Activated naive CD4-positive, alpha-beta T cell treated with anti-CD3 and anti-CD28 coated beads, Interleukin-2, amount 10 ng/mL, durations not matched to agents 7 days and 5 days (primary cell): Measurements from ENCODE around the gene TAT.
A peak's percentile ranks its signal among the peaks of the same experiment; 100 is the strongest.
"Not testable (repeated sequence)": the region's sequence is repeated elsewhere in the genome, so short reads cannot be mapped to it uniquely, and the experiment has no call there.

Source experiments
- CTCF ChIA-PET: fragments of 350-600 bp; sonication (Branson Sonifier 250); formaldehyde crosslinking; loops from one replicate; lab custom pipeline; 2021; ENCODE audit warnings: antibody characterized with exemption; lab: Charles Lee
- DNase-seq: peaks from one replicate; pipeline ENCODE4 v3.0.0-alpha.2; 2020
- H3K27ac Mint-ChIP-seq: one replicate; pipeline ENCODE4 v1.8.0; 2021; ENCODE audit warnings: mild to moderate bottlenecking, moderate library complexity, mixed read lengths
- H3K27me3 Mint-ChIP-seq: one replicate; pipeline ENCODE4 v1.8.0; 2021; ENCODE audit warnings: mild to moderate bottlenecking, mixed read lengths
- H3K36me3 Mint-ChIP-seq: one replicate; pipeline ENCODE4 v1.8.0; 2021; ENCODE audit warnings: mixed read lengths
- H3K4me1 Mint-ChIP-seq: one replicate; pipeline ENCODE4 v1.8.0; 2021; ENCODE audit warnings: mixed read lengths
- H3K4me3 Mint-ChIP-seq: one replicate; pipeline ENCODE4 v1.8.0; 2021; ENCODE audit warnings: mild to moderate bottlenecking, moderate library complexity, mixed read lengths
- H3K9me3 Mint-ChIP-seq: one replicate; pipeline ENCODE4 v1.8.0; 2021; ENCODE audit warnings: mixed read lengths

TAT gene

GRCh38 chr16:71576971-71577370 is at the start of gene TAT:
TSS of gene TAT (minus strand) at chr16:71577092. CDS start at chr16:71576415, 677 bp downstream.
- no peaks in the 10 kb centered on the region for H3K36me3 Mint-ChIP-seq
- no peak within 1 kb of the TSS for H3K27ac Mint-ChIP-seq
- peaks cover 27% of the 10 kb centered on the region for H3K27me3 Mint-ChIP-seq
- no peaks in the 10 kb centered on the region for H3K9me3 Mint-ChIP-seq
- DNase-seq, result no peak
- CTCF ChIA-PET, result interaction anchor here (0.6 to 1.3 kb wide), 2 partner anchors 10 to 34 kb away, joined by 4 to 5 read pairs; no protein-coding TSS in a partner anchor
- H3K4me3 Mint-ChIP-seq, result no peak within 1 kb of the TSS
- no peaks in the 10 kb centered on the region for H3K4me1 Mint-ChIP-seq

- peak; percentile 48 for DNase-seq
- Mint-ChIP-seq H3K36me3 (no peaks in the 10 kb centered on the region), H3K4me3 (peak within 1 kb of the TSS; percentile 22), H3K27me3 (peaks cover 11% of the 10 kb centered on the region), H3K27ac (no peak within 1 kb of the TSS), H3K9me3 (no peaks in the 10 kb centered on the region), H3K4me1 (peaks cover 3% of the 10 kb centered on the region)
- CTCF ChIA-PET, result no interaction called here
Measured at GRCh38 chr16:71626018-71626857, 49.3 kb upstream of the TAT start, which contains the start of gene MARVELD3. TSS of gene MARVELD3 (plus strand) at chr16:71626184. CDS start at chr16:71626230, 46 bp downstream.

- Mint-ChIP-seq H3K27ac (no peak overlapping the region), H3K9me3 (no peaks in the 10 kb centered on the region), H3K27me3 (peaks cover 14% of the 10 kb centered on the region), H3K4me1 (peaks cover 10% of the 10 kb centered on the region), H3K4me3 (peak overlapping the region; percentile 22), H3K36me3 (no peaks in the 10 kb centered on the region)
- no peak for DNase-seq
- CTCF ChIA-PET, result no interaction called here
Measured at GRCh38 chr16:71625113-71625850, 48.4 kb upstream of the TAT start.

- no peaks in the 10 kb centered on the region for H3K9me3 Mint-ChIP-seq
- peaks cover 29% of the 10 kb centered on the region for H3K27me3 Mint-ChIP-seq
- no peak overlapping the region for H3K27ac Mint-ChIP-seq
- CTCF ChIA-PET, result interaction anchor here (1.1 to 2.3 kb wide), 3 partner anchors 13 to 59 kb away, joined by 3 to 5 read pairs (median 4); no protein-coding TSS in a partner anchor
- peaks cover 10% of the 10 kb centered on the region for H3K4me1 Mint-ChIP-seq
- DNase-seq, result no peak
- no peak overlapping the region for H3K4me3 Mint-ChIP-seq
- H3K36me3 Mint-ChIP-seq, result no peaks in the 10 kb centered on the region
Measured at GRCh38 chr16:71623597-71623996, 46.7 kb upstream of the TAT start.

GRCh38 chr16:71622088-71622487 is 45.2 kb upstream of the TAT start:
- no peak overlapping the region for H3K4me3 Mint-ChIP-seq
- peaks cover 10% of the 10 kb centered on the region for H3K4me1 Mint-ChIP-seq
- no peaks in the 10 kb centered on the region for H3K9me3 Mint-ChIP-seq
- peaks cover 36% of the 10 kb centered on the region for H3K27me3 Mint-ChIP-seq
- H3K27ac Mint-ChIP-seq, result peak overlapping the region; percentile 3
- CTCF ChIA-PET, result interaction anchor here (1.1 to 2.3 kb wide), 2 partner anchors 11 to 57 kb away, joined by 5 read pairs; no protein-coding TSS in a partner anchor
- no peaks in the 10 kb centered on the region for H3K36me3 Mint-ChIP-seq
- peak; percentile 42 for DNase-seq

- no peak overlapping the region for H3K27ac Mint-ChIP-seq
- CTCF ChIA-PET, result no interaction called here
- H3K36me3 Mint-ChIP-seq, result no peaks in the 10 kb centered on the region
- no peak overlapping the region for H3K4me3 Mint-ChIP-seq
- H3K9me3 Mint-ChIP-seq, result no peaks in the 10 kb centered on the region
- H3K27me3 Mint-ChIP-seq, result peaks cover 61% of the 10 kb centered on the region
- no peak for DNase-seq
- H3K4me1 Mint-ChIP-seq, result peaks cover 8% of the 10 kb centered on the region
Measured at GRCh38 chr16:71618429-71618828, 41.5 kb upstream of the TAT start.

GRCh38 chr16:71614956-71615355 is 38.1 kb upstream of the TAT start:
- H3K27ac Mint-ChIP-seq, H3K4me1 Mint-ChIP-seq, H3K9me3 Mint-ChIP-seq, H3K4me3 Mint-ChIP-seq, H3K36me3 Mint-ChIP-seq, DNase-seq: not testable (repeated sequence)
- peaks cover 74% of the 10 kb centered on the region for H3K27me3 Mint-ChIP-seq
- CTCF ChIA-PET, result interaction anchor here (1.4 kb wide), 1 partner anchor 74 kb away, joined by 3 read pairs; no protein-coding TSS in a partner anchor

- Mint-ChIP-seq H3K9me3 (no peaks in the 10 kb centered on the region), H3K4me3 (no peak overlapping the region)
- CTCF ChIA-PET, result interaction anchor here (0.6 to 5.4 kb wide), 41 partner anchors 8 to 350 kb away, joined by 3 to 73 read pairs (median 4); partner anchors contain the start of gene TAT
Measured at GRCh38 chr16:71610936-71611871, 34.3 kb upstream of the TAT start.

GRCh38 chr16:71610447-71610846 is 33.6 kb upstream of the TAT start:
- Mint-ChIP-seq H3K4me1 (peaks cover 4% of the 10 kb centered on the region), H3K9me3 (no peaks in the 10 kb centered on the region), H3K4me3 (no peak overlapping the region), H3K36me3 (no peaks in the 10 kb centered on the region), H3K27me3 (peaks cover 52% of the 10 kb centered on the region), H3K27ac (no peak overlapping the region)
- no peak for DNase-seq
- CTCF ChIA-PET, result interaction anchor here (0.6 to 5.4 kb wide), 34 partner anchors 9 to 351 kb away, joined by 3 to 73 read pairs (median 5); partner anchors contain the start of gene TAT

More at GRCh38 chr16:71610936-71611871, 34.3 kb upstream of the TAT start:
- H3K27me3 Mint-ChIP-seq, result peaks cover 60% of the 10 kb centered on the region
- no peak overlapping the region for H3K27ac Mint-ChIP-seq
- peaks cover 4% of the 10 kb centered on the region for H3K4me1 Mint-ChIP-seq
- peak; percentile 84 for DNase-seq
- no peaks in the 10 kb centered on the region for H3K36me3 Mint-ChIP-seq

GRCh38 chr16:71609066-71609465 is 32.2 kb upstream of the TAT start:
- no peaks in the 10 kb centered on the region for H3K9me3 Mint-ChIP-seq
- no peak for DNase-seq
- CTCF ChIA-PET, result interaction anchor here (0.8 to 5.4 kb wide), 7 partner anchors 36 to 353 kb away, joined by 3 to 73 read pairs (median 26); no protein-coding TSS in a partner anchor
- peaks cover 4% of the 10 kb centered on the region for H3K4me1 Mint-ChIP-seq
- H3K36me3 Mint-ChIP-seq, result no peaks in the 10 kb centered on the region
- H3K27me3 Mint-ChIP-seq, result peaks cover 38% of the 10 kb centered on the region
- no peak overlapping the region for H3K27ac Mint-ChIP-seq
- H3K4me3 Mint-ChIP-seq, result no peak overlapping the region

- Mint-ChIP-seq H3K27me3 (peaks cover 11% of the 10 kb centered on the region), H3K4me3 (no peak overlapping the region), H3K9me3 (no peaks in the 10 kb centered on the region), H3K27ac (no peak overlapping the region), H3K4me1 (no peaks in the 10 kb centered on the region), H3K36me3 (no peaks in the 10 kb centered on the region)
- DNase-seq, result no peak
- CTCF ChIA-PET, result no interaction called here
Measured at GRCh38 chr16:71600822-71601221, 23.9 kb upstream of the TAT start.

- H3K4me3 Mint-ChIP-seq, result not testable (repeated sequence)
Measured at GRCh38 chr16:71598426-71598825, 21.5 kb upstream of the TAT start.

GRCh38 chr16:71595340-71595826 is 18.5 kb upstream of the TAT start:
- peaks cover 28% of the 10 kb centered on the region for H3K27me3 Mint-ChIP-seq
- H3K36me3 Mint-ChIP-seq, H3K9me3 Mint-ChIP-seq, CTCF ChIA-PET, DNase-seq, H3K27ac Mint-ChIP-seq, H3K4me1 Mint-ChIP-seq, H3K4me3 Mint-ChIP-seq: not testable (repeated sequence)

More at GRCh38 chr16:71598426-71598825, 21.5 kb upstream of the TAT start:
- H3K9me3 Mint-ChIP-seq, DNase-seq, H3K4me1 Mint-ChIP-seq, H3K36me3 Mint-ChIP-seq, H3K27ac Mint-ChIP-seq, CTCF ChIA-PET: not testable (repeated sequence)
- H3K27me3 Mint-ChIP-seq, result peaks cover 18% of the 10 kb centered on the region
